Dendritic cell treated with granulocyte-macrophage colony-stimulating factor and Interleukin-4, amounts not matched to agents 40 ng/mL and 50 ng/mL, for 4 days (primary cell): Measurements from ENCODE around the gene RIN2.
A peak's percentile ranks its signal among the peaks of the same experiment; 100 is the strongest.

ENCODE experiments used
- H3K27ac Mint-ChIP-seq: one replicate; pipeline ENCODE4 v1.8.0; 2022; ENCODE audit warnings: mild to moderate bottlenecking, mixed read lengths
- H3K27me3 Mint-ChIP-seq: one replicate; pipeline ENCODE4 v1.8.0; 2022; ENCODE audit warnings: mild to moderate bottlenecking, mixed read lengths
- H3K36me3 Mint-ChIP-seq: one replicate; pipeline ENCODE4 v1.8.0; 2022; ENCODE audit warnings: low read depth, mixed read lengths
- H3K4me1 Mint-ChIP-seq: one replicate; pipeline ENCODE4 v1.8.0; 2022; ENCODE audit warnings: low read depth, mixed read lengths
- H3K4me3 Mint-ChIP-seq: one replicate; pipeline ENCODE4 v1.8.0; 2022; ENCODE audit warnings: mild to moderate bottlenecking, moderate library complexity, mixed read lengths
- H3K9me3 Mint-ChIP-seq: one replicate; pipeline ENCODE4 v1.8.0; 2022; ENCODE audit warnings: mixed read lengths
- intact Hi-C: fragments of 100-400 bp; cut with micrococcal nuclease; formaldehyde crosslinking; loops from one replicate; pipeline ENCODE4 v1.15.0; 2022

Gene RIN2

GRCh38 chr20:19761326-19761725, 3.3 kb downstream of the RIN2 start:
- Mint-ChIP-seq H3K27me3 (peaks cover 3% of the 10 kb centered on the region), H3K4me3 (no peak overlapping the region), H3K9me3 (no peaks in the 10 kb centered on the region), H3K36me3 (peaks cover 52% of the 10 kb centered on the region), H3K4me1 (peaks cover 59% of the 10 kb centered on the region), H3K27ac (no peak overlapping the region)
- intact Hi-C loops, result no loop called here

- no peaks in the 10 kb centered on the region for H3K9me3 Mint-ChIP-seq
- intact Hi-C loops, result no loop called here
- H3K4me3 Mint-ChIP-seq, result no peak overlapping the region
- peaks cover 57% of the 10 kb centered on the region for H3K4me1 Mint-ChIP-seq
- peak overlapping the region; percentile 3 for H3K27ac Mint-ChIP-seq
- H3K36me3 Mint-ChIP-seq, result peaks cover 56% of the 10 kb centered on the region
- peaks cover under 1% of the 10 kb centered on the region for H3K27me3 Mint-ChIP-seq
Measured at GRCh38 chr20:19761841-19762240, 3.8 kb downstream of the RIN2 start.

GRCh38 chr20:19764207-19764606, 6.1 kb downstream of the RIN2 start:
- Mint-ChIP-seq H3K27me3 (no peaks in the 10 kb centered on the region), H3K36me3 (peaks cover 62% of the 10 kb centered on the region), H3K27ac (no peak overlapping the region), H3K4me3 (no peak overlapping the region), H3K4me1 (peaks cover 48% of the 10 kb centered on the region), H3K9me3 (no peaks in the 10 kb centered on the region)
- intact Hi-C loops, result no loop called here

GRCh38 chr20:19765266-19765665, 7.2 kb downstream of the RIN2 start:
- Mint-ChIP-seq H3K9me3 (no peaks in the 10 kb centered on the region), H3K27ac (no peak overlapping the region), H3K4me1 (peaks cover 40% of the 10 kb centered on the region), H3K4me3 (no peak overlapping the region), H3K27me3 (no peaks in the 10 kb centered on the region), H3K36me3 (peaks cover 61% of the 10 kb centered on the region)
- intact Hi-C loops, result no loop called here

- no peaks in the 10 kb centered on the region for H3K27me3 Mint-ChIP-seq
- intact Hi-C loops, result no loop called here
- H3K4me3 Mint-ChIP-seq, result no peak overlapping the region
Measured at GRCh38 chr20:19765913-19766312, 7.9 kb downstream of the RIN2 start.

GRCh38 chr20:19767070-19767469, 9.0 kb downstream of the RIN2 start:
- no peaks in the 10 kb centered on the region for H3K9me3 Mint-ChIP-seq
- peaks cover 56% of the 10 kb centered on the region for H3K36me3 Mint-ChIP-seq
- peaks cover 36% of the 10 kb centered on the region for H3K4me1 Mint-ChIP-seq
- no peak overlapping the region for H3K27ac Mint-ChIP-seq
- intact Hi-C loops, result no loop called here
- no peak overlapping the region for H3K4me3 Mint-ChIP-seq
- H3K27me3 Mint-ChIP-seq, result no peaks in the 10 kb centered on the region

More at GRCh38 chr20:19765913-19766312, 7.9 kb downstream of the RIN2 start:
- H3K9me3 Mint-ChIP-seq, result no peaks in the 10 kb centered on the region
- H3K36me3 Mint-ChIP-seq, result peaks cover 55% of the 10 kb centered on the region
- H3K4me1 Mint-ChIP-seq, result peaks cover 34% of the 10 kb centered on the region
- no peak overlapping the region for H3K27ac Mint-ChIP-seq

- Mint-ChIP-seq H3K36me3 (peaks cover 59% of the 10 kb centered on the region), H3K27me3 (no peaks in the 10 kb centered on the region), H3K9me3 (no peaks in the 10 kb centered on the region), H3K4me1 (peaks cover 37% of the 10 kb centered on the region), H3K4me3 (no peak overlapping the region), H3K27ac (no peak overlapping the region)
- intact Hi-C loops, result no loop called here
Measured at GRCh38 chr20:19768325-19768842, 10.3 kb downstream of the RIN2 start.

- Mint-ChIP-seq H3K27me3 (no peaks in the 10 kb centered on the region), H3K27ac (no peak overlapping the region), H3K9me3 (no peaks in the 10 kb centered on the region), H3K36me3 (peaks cover 59% of the 10 kb centered on the region), H3K4me3 (no peak overlapping the region), H3K4me1 (peaks cover 36% of the 10 kb centered on the region)
- intact Hi-C loops, result no loop called here
Measured at GRCh38 chr20:19769507-19769906, 11.4 kb downstream of the RIN2 start.

GRCh38 chr20:19770375-19770774, 12.3 kb downstream of the RIN2 start:
- peaks cover 35% of the 10 kb centered on the region for H3K4me1 Mint-ChIP-seq
- H3K4me3 Mint-ChIP-seq, result no peak overlapping the region
- H3K27ac Mint-ChIP-seq, result no peak overlapping the region
- H3K36me3 Mint-ChIP-seq, result peaks cover 59% of the 10 kb centered on the region
- H3K9me3 Mint-ChIP-seq, result no peaks in the 10 kb centered on the region
- no peaks in the 10 kb centered on the region for H3K27me3 Mint-ChIP-seq
- intact Hi-C loops, result no loop called here

GRCh38 chr20:19771031-19771430, 13.0 kb downstream of the RIN2 start:
- H3K27ac Mint-ChIP-seq, result peak overlapping the region; percentile 64
- intact Hi-C loops, result no loop called here
- H3K4me1 Mint-ChIP-seq, result peaks cover 35% of the 10 kb centered on the region
- no peaks in the 10 kb centered on the region for H3K27me3 Mint-ChIP-seq
- no peak overlapping the region for H3K4me3 Mint-ChIP-seq
- no peaks in the 10 kb centered on the region for H3K9me3 Mint-ChIP-seq
- peaks cover 58% of the 10 kb centered on the region for H3K36me3 Mint-ChIP-seq

- H3K4me3 Mint-ChIP-seq, result no peak overlapping the region
- no peaks in the 10 kb centered on the region for H3K9me3 Mint-ChIP-seq
- intact Hi-C loops, result no loop called here
- no peak overlapping the region for H3K27ac Mint-ChIP-seq
- H3K4me1 Mint-ChIP-seq, result peaks cover 24% of the 10 kb centered on the region
- H3K36me3 Mint-ChIP-seq, result peaks cover 47% of the 10 kb centered on the region
- H3K27me3 Mint-ChIP-seq, result no peaks in the 10 kb centered on the region
Measured at GRCh38 chr20:19773471-19773870, 15.4 kb downstream of the RIN2 start.

GRCh38 chr20:19774135-19774933, 16.3 kb downstream of the RIN2 start:
- Mint-ChIP-seq H3K4me1 (peaks cover 24% of the 10 kb centered on the region), H3K4me3 (no peak overlapping the region), H3K9me3 (no peaks in the 10 kb centered on the region), H3K27me3 (no peaks in the 10 kb centered on the region), H3K27ac (no peak overlapping the region), H3K36me3 (peaks cover 38% of the 10 kb centered on the region)
- intact Hi-C loops, result no loop called here

- H3K36me3 Mint-ChIP-seq, result peaks cover 35% of the 10 kb centered on the region
- H3K27me3 Mint-ChIP-seq, result no peaks in the 10 kb centered on the region
- H3K27ac Mint-ChIP-seq, result no peak overlapping the region
- intact Hi-C loops, result no loop called here
- H3K9me3 Mint-ChIP-seq, result no peaks in the 10 kb centered on the region
- H3K4me1 Mint-ChIP-seq, result peaks cover 28% of the 10 kb centered on the region
- no peak overlapping the region for H3K4me3 Mint-ChIP-seq
Measured at GRCh38 chr20:19775353-19776253, 17.5 kb downstream of the RIN2 start.

GRCh38 chr20:19777315-19777714, 19.3 kb downstream of the RIN2 start:
- Mint-ChIP-seq H3K27ac (no peak overlapping the region), H3K9me3 (no peaks in the 10 kb centered on the region), H3K4me1 (peaks cover 24% of the 10 kb centered on the region), H3K27me3 (no peaks in the 10 kb centered on the region), H3K36me3 (peaks cover 29% of the 10 kb centered on the region), H3K4me3 (no peak overlapping the region)
- intact Hi-C loops, result no loop called here
